Kidney epithelial cell (primary cell): ENCODE results near the gene PANX2. TPM values are rescaled to one million over a fixed set of nuclear protein-coding genes. Genes with fewer than 3 reads are reported as not detected.

Experiments used
- DNase-seq: peaks from one replicate; pipeline ENCODE4 v3.0.0-alpha.2; 2010; ENCODE audit warnings: low read depth
- H3K27me3 ChIP-seq: 2 replicates; pipeline ENCODE4 v1.6.0; 2011; ENCODE audit warnings: low read length; ENCODE audit not compliant: control insufficient read depth, insufficient read depth
- H3K36me3 ChIP-seq: 2 replicates; pipeline ENCODE4 v1.5.1; 2011; ENCODE audit warnings: low read length; ENCODE audit not compliant: control insufficient read depth, insufficient read depth
- H3K4me3 ChIP-seq: 2 replicates; pipeline ENCODE4 v1.5.1; 2011; ENCODE audit warnings: low read depth, mild to moderate bottlenecking, control low read depth, low read length
- total RNA-seq: library from RNA; depleted of rRNA; stranded (reverse); fragments of >200 nt; gene quantifications from 2 replicates; pipeline ENCODE4 v1.2.3, GENCODE V29; 2015
- TF ChIP-seq, protein P1 (sequence below): IDR thresholded peaks from 2 replicates; pipeline ENCODE4 v1.5.1; 2011; ENCODE audit warnings: mild to moderate bottlenecking, moderate library complexity, low read length, control low read depth, inconsistent platforms; ENCODE audit not compliant: insufficient read depth, poor library complexity, severe bottlenecking

The PANX2 gene
- total RNA-seq, 1 donor from 2014 or later, result 0.33 TPM

DNA sequence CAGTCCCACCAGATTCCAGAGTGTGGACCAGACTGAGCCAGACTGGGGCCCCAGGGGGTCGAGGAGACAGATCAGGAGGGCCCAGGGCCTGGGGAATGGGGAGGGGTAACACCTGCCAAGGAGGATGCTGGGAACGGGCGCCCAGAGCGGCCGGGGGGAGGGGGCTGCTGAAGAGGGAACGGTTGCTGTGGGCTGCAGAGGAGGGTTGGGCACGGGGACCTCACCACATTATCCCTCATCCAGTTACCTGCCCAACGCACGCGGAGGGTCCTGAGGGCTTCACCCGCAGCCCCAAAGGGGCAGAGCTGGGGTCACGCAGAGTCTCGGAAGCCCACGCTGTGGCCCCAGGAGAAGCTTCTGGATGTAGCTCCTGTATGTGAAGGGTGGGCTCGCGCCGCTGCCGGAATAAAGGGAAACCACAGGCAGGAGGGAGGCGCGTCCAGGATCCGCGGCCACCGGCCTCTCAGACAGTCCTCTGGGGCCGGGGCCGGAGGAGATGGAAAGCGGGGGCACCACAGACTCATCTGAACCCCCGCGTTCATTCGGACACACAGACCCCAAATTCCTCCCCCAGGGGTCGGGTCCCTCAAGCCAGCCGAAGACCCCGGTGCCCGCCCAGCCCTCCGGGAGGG is 29.4 kb downstream of the PANX2 start:
- no peaks in the 10 kb centered on the region for H3K27me3 ChIP-seq
- TF ChIP-seq, protein P1, sequence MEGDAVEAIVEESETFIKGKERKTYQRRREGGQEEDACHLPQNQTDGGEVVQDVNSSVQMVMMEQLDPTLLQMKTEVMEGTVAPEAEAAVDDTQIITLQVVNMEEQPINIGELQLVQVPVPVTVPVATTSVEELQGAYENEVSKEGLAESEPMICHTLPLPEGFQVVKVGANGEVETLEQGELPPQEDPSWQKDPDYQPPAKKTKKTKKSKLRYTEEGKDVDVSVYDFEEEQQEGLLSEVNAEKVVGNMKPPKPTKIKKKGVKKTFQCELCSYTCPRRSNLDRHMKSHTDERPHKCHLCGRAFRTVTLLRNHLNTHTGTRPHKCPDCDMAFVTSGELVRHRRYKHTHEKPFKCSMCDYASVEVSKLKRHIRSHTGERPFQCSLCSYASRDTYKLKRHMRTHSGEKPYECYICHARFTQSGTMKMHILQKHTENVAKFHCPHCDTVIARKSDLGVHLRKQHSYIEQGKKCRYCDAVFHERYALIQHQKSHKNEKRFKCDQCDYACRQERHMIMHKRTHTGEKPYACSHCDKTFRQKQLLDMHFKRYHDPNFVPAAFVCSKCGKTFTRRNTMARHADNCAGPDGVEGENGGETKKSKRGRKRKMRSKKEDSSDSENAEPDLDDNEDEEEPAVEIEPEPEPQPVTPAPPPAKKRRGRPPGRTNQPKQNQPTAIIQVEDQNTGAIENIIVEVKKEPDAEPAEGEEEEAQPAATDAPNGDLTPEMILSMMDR, result no peak
- no peaks in the 10 kb centered on the region for H3K36me3 ChIP-seq
- DNase-seq, result no peak
- H3K4me3 ChIP-seq, result peak overlapping the region; percentile 65

DNA sequence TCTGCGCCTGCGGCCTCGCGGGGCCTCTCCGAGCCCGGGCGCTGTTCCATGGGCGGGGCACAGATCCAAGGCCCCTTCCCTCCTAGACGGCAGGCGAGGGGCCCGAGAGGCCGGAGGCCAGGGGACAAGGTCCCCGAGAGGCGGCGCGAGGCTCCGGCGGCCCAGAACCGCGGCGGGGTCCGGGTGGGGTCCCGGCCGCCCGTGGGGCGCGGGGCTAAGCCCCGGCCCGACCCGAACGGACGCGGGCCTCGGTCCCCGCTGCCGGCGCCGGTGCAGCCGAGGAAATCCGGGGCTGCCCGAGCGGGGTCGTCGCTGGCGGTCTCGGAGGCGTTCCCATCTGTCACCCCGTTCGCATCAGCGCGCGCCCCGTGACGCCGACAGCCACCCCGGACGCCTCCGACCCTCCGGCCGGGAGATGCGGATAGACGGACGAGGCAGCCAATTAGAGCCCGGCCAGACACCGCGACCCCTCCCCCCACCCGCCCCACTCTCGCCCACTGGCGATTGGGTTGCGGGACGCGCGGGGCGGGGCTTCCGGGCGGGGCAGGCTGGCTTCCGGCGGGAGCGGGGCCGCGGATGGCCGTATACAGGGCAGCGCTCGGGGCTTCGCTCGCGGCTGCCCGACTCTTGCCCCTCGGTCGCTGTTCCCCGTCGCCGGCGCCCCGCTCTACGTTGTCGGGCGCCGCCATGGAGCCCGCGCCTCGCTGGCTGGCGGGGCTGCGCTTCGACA is 30.1 kb downstream of the PANX2 start, which contains the start of gene SELENOO:
SELENOO (plus strand) TSS at position 551 of the 730 bp plus-strand sequence; CDS start at position 577, 26 bp downstream.
- H3K36me3 ChIP-seq, result no peaks in the 10 kb centered on the region
- TF ChIP-seq, protein P1, result no peak

DNA sequence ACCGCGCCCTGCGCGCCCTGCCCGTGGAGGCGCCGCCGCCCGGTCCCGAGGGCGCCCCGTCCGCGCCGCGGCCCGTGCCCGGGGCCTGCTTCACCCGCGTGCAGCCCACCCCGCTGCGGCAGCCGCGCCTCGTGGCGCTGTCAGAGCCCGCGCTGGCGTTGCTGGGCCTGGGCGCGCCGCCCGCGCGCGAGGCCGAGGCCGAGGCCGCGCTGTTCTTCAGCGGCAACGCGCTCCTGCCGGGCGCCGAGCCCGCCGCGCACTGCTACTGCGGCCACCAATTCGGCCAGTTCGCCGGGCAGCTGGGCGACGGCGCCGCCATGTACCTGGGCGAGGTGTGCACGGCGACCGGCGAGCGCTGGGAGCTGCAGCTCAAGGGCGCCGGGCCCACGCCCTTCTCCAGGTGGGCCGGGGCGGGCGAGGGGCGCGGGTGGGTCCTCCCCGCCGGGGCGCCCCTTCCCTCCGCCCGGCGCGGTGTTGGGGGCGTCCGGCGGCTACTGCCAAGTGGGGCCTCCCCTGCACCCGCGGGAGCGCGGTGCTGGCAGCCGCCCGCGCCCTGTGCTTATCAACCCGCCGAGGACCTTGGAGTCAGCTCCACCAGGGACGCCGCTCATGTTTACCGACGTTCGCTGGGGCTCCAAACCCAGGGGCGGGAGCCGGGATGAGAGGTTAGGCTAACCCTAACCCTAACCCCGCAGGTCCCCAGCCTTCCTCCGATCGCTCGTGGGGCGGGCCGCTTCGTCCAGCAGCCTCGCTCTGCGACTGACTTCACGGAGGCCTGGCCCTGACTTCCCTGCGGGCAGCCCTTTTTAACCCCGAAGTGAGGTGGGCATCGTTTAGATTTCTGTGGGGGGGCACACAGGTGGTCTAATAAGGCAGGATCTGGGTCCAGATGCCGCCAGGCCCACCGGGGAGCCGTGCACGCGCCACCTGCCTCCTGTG is 30.9 kb downstream of the PANX2 start:
- TF ChIP-seq, protein P1, result no peak
- no peak for DNase-seq
- Histone ChIP-seq H3K4me3 (peak overlapping the region; percentile 65), H3K27me3 (no peaks in the 10 kb centered on the region), H3K36me3 (no peaks in the 10 kb centered on the region)

More for the DNA sequence above, 30.1 kb downstream of the PANX2 start, which contains the start of gene SELENOO:
- DNase-seq, result no peak
- Histone ChIP-seq H3K27me3 (no peaks in the 10 kb centered on the region), H3K4me3 (peak within 1 kb of the TSS; percentile 65)

DNA sequence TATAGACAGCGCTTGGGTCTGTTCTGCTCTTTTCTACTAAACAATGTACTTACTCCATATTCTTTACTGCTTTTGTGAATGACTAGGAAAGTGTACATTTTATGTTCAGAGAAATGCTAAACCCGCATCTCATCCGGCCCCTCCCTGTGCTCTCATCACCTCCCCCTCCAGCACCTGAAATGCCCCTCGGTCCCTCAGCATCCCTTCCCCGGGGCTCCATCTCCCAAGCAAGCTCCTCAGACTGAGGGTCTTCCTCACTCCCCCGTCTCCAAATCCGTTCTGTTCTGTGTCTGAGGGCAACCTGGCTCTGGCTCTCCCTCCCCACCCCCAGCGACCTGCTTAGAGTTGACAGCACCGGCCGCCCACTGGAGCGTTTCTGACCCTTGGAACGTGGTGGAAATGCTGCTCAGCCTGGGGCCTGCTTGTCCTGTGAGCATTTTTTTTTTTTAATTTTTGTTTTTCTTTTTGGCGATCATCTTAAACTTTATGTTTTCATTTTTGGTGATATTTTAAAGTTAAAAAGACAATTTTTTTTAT is 31.7 kb downstream of the PANX2 start:
- no peak for DNase-seq
- TF ChIP-seq, protein P1, result no peak
- Histone ChIP-seq H3K4me3 (peak overlapping the region; percentile 65), H3K36me3 (no peaks in the 10 kb centered on the region), H3K27me3 (no peaks in the 10 kb centered on the region)

DNA sequence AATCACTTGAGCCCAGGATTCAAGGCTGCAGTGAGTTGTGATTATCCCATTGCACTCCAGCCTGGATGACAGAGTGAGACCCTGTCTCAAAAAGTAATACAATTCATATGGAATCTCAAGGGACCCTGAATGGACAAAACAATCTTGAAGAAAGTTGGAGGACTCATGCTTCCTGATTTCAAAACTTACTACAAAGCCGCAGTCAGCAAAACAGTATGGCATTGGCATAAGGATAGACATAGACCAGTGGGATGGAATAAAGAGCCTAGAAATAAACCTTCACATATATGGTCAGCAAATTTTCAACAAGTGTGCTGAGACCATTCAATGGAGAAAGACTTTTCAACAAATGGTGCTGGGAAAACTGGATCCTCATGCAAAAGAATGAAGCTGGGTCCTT is 32.8 kb downstream of the PANX2 start:
- TF ChIP-seq, protein P1, result no peak
- Histone ChIP-seq H3K4me3 (no peak overlapping the region), H3K36me3 (no peaks in the 10 kb centered on the region), H3K27me3 (no peaks in the 10 kb centered on the region)
- no peak for DNase-seq
